OCI-M2 (cell line): ENCODE data around the gene LOXL4.

Experiments used
- DNase-seq: peaks from one replicate; lab custom pipeline; 2025; ENCODE audit not compliant: unreplicated experiment; lab: John Stamatoyannopoulos, UW

LOXL4 gene

GRCh38 chr10:98202378-98202777, 65.6 kb downstream of the LOXL4 start:
- DNase-seq: no peak

- no peak for DNase-seq
Measured at GRCh38 chr10:98201760-98202159, 66.2 kb downstream of the LOXL4 start.
